ENCODE data around the gene SIGLEC15.

GRCh38 chr18:45850021-45850420 lies 24.5 kb downstream of the SIGLEC15 start:
- TF ChIP-seq, protein P1, sequence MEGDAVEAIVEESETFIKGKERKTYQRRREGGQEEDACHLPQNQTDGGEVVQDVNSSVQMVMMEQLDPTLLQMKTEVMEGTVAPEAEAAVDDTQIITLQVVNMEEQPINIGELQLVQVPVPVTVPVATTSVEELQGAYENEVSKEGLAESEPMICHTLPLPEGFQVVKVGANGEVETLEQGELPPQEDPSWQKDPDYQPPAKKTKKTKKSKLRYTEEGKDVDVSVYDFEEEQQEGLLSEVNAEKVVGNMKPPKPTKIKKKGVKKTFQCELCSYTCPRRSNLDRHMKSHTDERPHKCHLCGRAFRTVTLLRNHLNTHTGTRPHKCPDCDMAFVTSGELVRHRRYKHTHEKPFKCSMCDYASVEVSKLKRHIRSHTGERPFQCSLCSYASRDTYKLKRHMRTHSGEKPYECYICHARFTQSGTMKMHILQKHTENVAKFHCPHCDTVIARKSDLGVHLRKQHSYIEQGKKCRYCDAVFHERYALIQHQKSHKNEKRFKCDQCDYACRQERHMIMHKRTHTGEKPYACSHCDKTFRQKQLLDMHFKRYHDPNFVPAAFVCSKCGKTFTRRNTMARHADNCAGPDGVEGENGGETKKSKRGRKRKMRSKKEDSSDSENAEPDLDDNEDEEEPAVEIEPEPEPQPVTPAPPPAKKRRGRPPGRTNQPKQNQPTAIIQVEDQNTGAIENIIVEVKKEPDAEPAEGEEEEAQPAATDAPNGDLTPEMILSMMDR (IDR thresholded peaks at IDR 0.05): no peak
- TF ChIP-seq POLR2AphosphoS5 (IDR thresholded peaks at IDR 0.05) (no peak), POLR2A (IDR thresholded peaks at IDR 0.05) (no peak)

Measured in breast epithelium (tissue), 3 donors.